ENCODE measurements around the gene STPG4. TPM values are rescaled to one million over a fixed set of nuclear protein-coding genes. Genes with fewer than 3 reads are reported as not detected.

Gene STPG4
- total and polyA plus RNA-seq, 7 donors: 0.12 to 1.1 (median 0.63) TPM; not detected in 3

- H3K27me3 ChIP-seq: no peaks in the 10 kb centered on the region
- 66 to 71% methylated on average over 2 of the region's 2 CpGs for WGBS, 2 donors
- peaks cover 0 to 26% (median 22%) of the 10 kb centered on the region in 4 donors for H3K4me1 ChIP-seq
- no peak for DNase-seq
- no peaks in the 10 kb centered on the region for H3K36me3 ChIP-seq
- H3K27ac ChIP-seq: peak overlapping the region in 2 of 4 donors; percentile 26 to 30
- TF ChIP-seq, protein P1, sequence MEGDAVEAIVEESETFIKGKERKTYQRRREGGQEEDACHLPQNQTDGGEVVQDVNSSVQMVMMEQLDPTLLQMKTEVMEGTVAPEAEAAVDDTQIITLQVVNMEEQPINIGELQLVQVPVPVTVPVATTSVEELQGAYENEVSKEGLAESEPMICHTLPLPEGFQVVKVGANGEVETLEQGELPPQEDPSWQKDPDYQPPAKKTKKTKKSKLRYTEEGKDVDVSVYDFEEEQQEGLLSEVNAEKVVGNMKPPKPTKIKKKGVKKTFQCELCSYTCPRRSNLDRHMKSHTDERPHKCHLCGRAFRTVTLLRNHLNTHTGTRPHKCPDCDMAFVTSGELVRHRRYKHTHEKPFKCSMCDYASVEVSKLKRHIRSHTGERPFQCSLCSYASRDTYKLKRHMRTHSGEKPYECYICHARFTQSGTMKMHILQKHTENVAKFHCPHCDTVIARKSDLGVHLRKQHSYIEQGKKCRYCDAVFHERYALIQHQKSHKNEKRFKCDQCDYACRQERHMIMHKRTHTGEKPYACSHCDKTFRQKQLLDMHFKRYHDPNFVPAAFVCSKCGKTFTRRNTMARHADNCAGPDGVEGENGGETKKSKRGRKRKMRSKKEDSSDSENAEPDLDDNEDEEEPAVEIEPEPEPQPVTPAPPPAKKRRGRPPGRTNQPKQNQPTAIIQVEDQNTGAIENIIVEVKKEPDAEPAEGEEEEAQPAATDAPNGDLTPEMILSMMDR (IDR thresholded peaks at IDR 0.05): no peak
- TF ChIP-seq EP300 (IDR thresholded peaks at IDR 0.05) (no peak), POLR2A (IDR thresholded peaks at IDR 0.05) (no peak), POLR2AphosphoS5 (IDR thresholded peaks at IDR 0.05) (no peak)
- intact Hi-C loops (cut with DNase I): no loop called here
- H3K9me3 ChIP-seq: no peaks in the 10 kb centered on the region
- H3K4me3 ChIP-seq: no peak overlapping the region
Observed at GRCh38 chr2:47091118-47091517, 64.0 kb downstream of the STPG4 start.

DNA sequence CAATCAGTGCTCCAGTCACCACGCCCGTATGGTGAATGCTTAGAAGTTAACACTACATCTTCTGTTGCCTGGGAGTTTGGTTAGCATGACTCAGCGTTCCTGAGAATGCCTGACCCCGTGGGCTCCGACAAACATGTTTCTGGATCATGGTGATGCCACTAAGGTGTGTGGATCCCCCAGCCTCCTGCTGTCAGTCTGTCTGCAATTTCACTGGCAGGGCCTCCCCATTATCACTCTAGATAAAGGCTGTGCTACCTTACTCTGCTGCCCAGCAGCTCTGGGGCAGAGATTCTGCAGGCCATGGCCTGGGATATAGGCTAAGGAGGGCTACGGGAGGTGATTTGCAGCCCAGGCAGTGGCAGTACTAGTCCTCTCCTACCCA, 66.0 kb downstream of the STPG4 start:
- Histone ChIP-seq H3K36me3 (no peaks in the 10 kb centered on the region), H3K27ac (peak overlapping the region in 1 of 4 donors; percentile 8), H3K4me1 (peaks cover 0 to 36% (median 33%) of the 10 kb centered on the region in 4 donors), H3K4me3 (no peak overlapping the region), H3K9me3 (no peaks in the 10 kb centered on the region), H3K27me3 (no peaks in the 10 kb centered on the region)
- DNase-seq: no peak
- WGBS, 2 donors: 53 to 72% methylated on average over 6 of the region's 6 CpGs
- TF ChIP-seq EP300 (IDR thresholded peaks at IDR 0.05) (no peak), POLR2A (IDR thresholded peaks at IDR 0.05) (no peak)
- intact Hi-C loops (cut with DNase I): no loop called here

DNA sequence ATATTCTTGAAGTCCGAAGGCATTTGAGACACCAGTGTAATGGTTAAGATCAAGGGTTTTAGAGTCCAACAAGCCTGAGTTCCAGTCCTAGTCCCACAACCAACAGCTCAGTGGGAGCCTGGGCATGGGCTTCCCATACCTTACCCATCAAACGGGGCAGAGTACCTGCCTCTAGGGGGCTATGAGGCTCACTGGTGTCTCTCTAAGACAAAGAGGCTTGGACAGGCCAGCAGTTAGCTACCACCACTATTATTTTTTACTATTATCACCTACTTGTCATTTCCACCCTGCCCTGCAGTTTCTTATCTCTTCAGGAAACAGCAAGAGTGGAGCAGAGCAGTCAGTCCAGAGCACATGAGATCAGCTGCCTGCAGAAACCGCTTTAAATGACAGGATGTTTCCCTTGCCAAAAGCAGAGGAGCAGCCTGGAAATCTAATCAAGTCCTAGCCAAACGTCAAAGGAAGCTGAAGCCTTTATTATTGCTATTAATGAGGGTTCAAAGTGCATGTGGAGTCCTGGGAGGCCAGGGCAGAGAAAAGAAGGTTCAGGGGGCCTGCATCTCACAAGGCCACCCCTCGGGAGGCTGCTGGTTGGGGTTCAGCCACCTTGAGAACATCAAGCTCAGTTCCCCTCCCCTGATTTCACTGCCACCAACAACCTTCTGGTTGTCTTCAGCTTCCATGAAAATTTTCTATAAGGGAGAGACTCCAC, 66.6 kb downstream of the STPG4 start:
- 55 to 60% methylated on average over 5 of the region's 5 CpGs for WGBS, 2 donors
- H3K9me3 ChIP-seq: no peaks in the 10 kb centered on the region
- H3K4me3 ChIP-seq: no peak overlapping the region
- intact Hi-C loops (cut with DNase I): no loop called here
- DNase-seq: no peak
- peak in 1 of 4 donors; percentile 8 for TF ChIP-seq POLR2AphosphoS5 (IDR thresholded peaks at IDR 0.05)
- no peak for TF ChIP-seq EP300 (IDR thresholded peaks at IDR 0.05)
- H3K27me3 ChIP-seq: no peaks in the 10 kb centered on the region
- peak overlapping the region in 1 of 4 donors; percentile 8 for H3K27ac ChIP-seq
- peaks cover 0 to 40% (median 33%) of the 10 kb centered on the region in 4 donors for H3K4me1 ChIP-seq
- H3K36me3 ChIP-seq: no peaks in the 10 kb centered on the region

GRCh38 chr2:47087051-47087450, 68.1 kb downstream of the STPG4 start:
- Histone ChIP-seq H3K27me3 (no peaks in the 10 kb centered on the region), H3K4me3 (no peak overlapping the region), H3K27ac (peak overlapping the region; percentile 40 to 48 (median 44)), H3K4me1 (peaks cover 0 to 46% (median 33%) of the 10 kb centered on the region in 4 donors), H3K36me3 (no peaks in the 10 kb centered on the region), H3K9me3 (no peaks in the 10 kb centered on the region)
- WGBS, 2 donors: 88 to 89% methylated on average over 3 of the region's 3 CpGs
- intact Hi-C loops (cut with DNase I): no loop called here
- no peak for DNase-seq
- no peak for TF ChIP-seq EP300 (IDR thresholded peaks at IDR 0.05)
- no peak for TF ChIP-seq POLR2AphosphoS5 (IDR thresholded peaks at IDR 0.05)
- TF ChIP-seq, protein P1 (IDR thresholded peaks at IDR 0.05): no peak
- no peak for TF ChIP-seq POLR2A (IDR thresholded peaks at IDR 0.05)

DNA sequence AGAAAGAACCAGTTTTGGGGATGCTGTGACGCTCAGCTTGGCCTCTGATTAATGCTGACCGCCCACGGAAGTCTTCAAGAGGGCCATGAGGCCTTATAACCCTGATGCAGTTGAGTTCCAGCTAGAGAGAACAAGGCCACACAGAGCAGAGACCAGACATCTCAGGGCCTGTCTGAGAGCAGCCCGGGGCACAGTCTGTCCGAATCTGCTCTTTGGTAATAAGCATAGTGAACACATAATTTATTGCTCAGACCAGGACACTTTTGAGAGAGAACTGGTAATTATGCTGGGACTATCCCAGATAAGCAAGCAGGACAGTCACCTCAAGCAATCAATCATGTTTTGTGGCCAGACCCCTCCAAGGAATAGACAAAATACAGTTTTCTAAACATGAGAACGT, 68.5 kb downstream of the STPG4 start:
- TF ChIP-seq POLR2A (IDR thresholded peaks at IDR 0.05) (no peak), EP300 (IDR thresholded peaks at IDR 0.05) (no peak), POLR2AphosphoS5 (IDR thresholded peaks at IDR 0.05) (no peak)
- TF ChIP-seq, protein P1 (IDR thresholded peaks at IDR 0.05): no peak
- WGBS, 2 donors: 80 to 91% methylated on average over 6 of the region's 6 CpGs
- no peak for DNase-seq
- intact Hi-C loops (cut with DNase I): no loop called here
- Histone ChIP-seq H3K9me3 (no peaks in the 10 kb centered on the region), H3K27me3 (no peaks in the 10 kb centered on the region), H3K4me3 (no peak overlapping the region), H3K36me3 (no peaks in the 10 kb centered on the region), H3K27ac (peak overlapping the region; percentile 40 to 48 (median 44)), H3K4me1 (peaks cover 0 to 46% (median 32%) of the 10 kb centered on the region in 4 donors)

All from sigmoid colon (tissue), 7 donors.